ENCODE measurements around the gene RPTOR. TPM values are rescaled to one million over a fixed set of nuclear protein-coding genes. Genes with fewer than 3 reads are reported as not detected.

Gene RPTOR
- total and polyA plus RNA-seq, 4 donors, result 12.4 to 46.1 (median 29.7) TPM

- Histone ChIP-seq H3K4me3 (no peak overlapping the region), H3K27me3 (ENCODE audit: control insufficient read depth in 3 of 3, insufficient read depth in 3 of 3, low read length in 2 of 3) (no peaks in the 10 kb centered on the region), H3K9me3 (ENCODE audit: control insufficient read depth in 4 of 4, insufficient read depth in 3 of 4, low read length in 3 of 4) (peaks cover 0 to 4% (median 0%) of the 10 kb centered on the region in 4 donors), H3K36me3 (ENCODE audit: control insufficient read depth in 4 of 4, insufficient read depth in 4 of 4, low read length in 4 of 4) (peaks cover 0 to 5% (median 1%) of the 10 kb centered on the region in 4 donors), H3K9ac (ENCODE audit: insufficient read depth in 1 of 2, low read length in 2 of 2) (no peak overlapping the region), H3K27ac (ENCODE audit: low read depth in 1 of 2, low read length in 1 of 2) (no peak overlapping the region), H3K4me1 (ENCODE audit: control insufficient read depth in 5 of 5, insufficient read depth in 5 of 5, low read length in 5 of 5) (peaks cover 0 to 21% (median 0%) of the 10 kb centered on the region in 5 donors)
- 95 to 98% methylated on average over 19 of the region's 19 CpGs for WGBS, 2 donors
- no peak for TF ChIP-seq CTCF (IDR thresholded peaks at IDR 0.05; ENCODE audit: control extremely low read depth, extremely low read depth)
- no peak for DNase-seq
- ATAC-seq (ENCODE audit: insufficient read depth, low FRiP score), result no peak
These were observed 95.9 kb downstream of the RPTOR start for GRCh38 chr17:80640366-80641084.

GRCh38 chr17:80643326-80644099, 98.9 kb downstream of the RPTOR start:
- Histone ChIP-seq H3K9me3 (ENCODE audit: control insufficient read depth in 4 of 4, insufficient read depth in 3 of 4, low read length in 3 of 4) (peaks cover 0 to 4% (median 0%) of the 10 kb centered on the region in 4 donors), H3K4me3 (no peak overlapping the region), H3K27ac (ENCODE audit: low read depth in 1 of 2, low read length in 1 of 2) (no peak overlapping the region), H3K4me1 (ENCODE audit: control insufficient read depth in 5 of 5, insufficient read depth in 5 of 5, low read length in 5 of 5) (peaks cover 0 to 12% (median 0%) of the 10 kb centered on the region in 5 donors), H3K27me3 (ENCODE audit: control insufficient read depth in 3 of 3, insufficient read depth in 3 of 3, low read length in 2 of 3) (no peaks in the 10 kb centered on the region), H3K9ac (ENCODE audit: insufficient read depth in 1 of 2, low read length in 2 of 2) (no peak overlapping the region), H3K36me3 (ENCODE audit: control insufficient read depth in 4 of 4, insufficient read depth in 4 of 4, low read length in 4 of 4) (peaks cover 0 to 8% (median 1%) of the 10 kb centered on the region in 4 donors)
- TF ChIP-seq CTCF (IDR thresholded peaks at IDR 0.05; ENCODE audit: control extremely low read depth, extremely low read depth), result no peak
- ATAC-seq (ENCODE audit: insufficient read depth, low FRiP score) (no peak), DNase-seq (no peak)
- WGBS, 2 donors, result 96 to 97% methylated on average over 19 of the region's 19 CpGs

GRCh38 chr17:80644536-80644935, 99.9 kb downstream of the RPTOR start:
- no peak overlapping the region for H3K9ac ChIP-seq (ENCODE audit: insufficient read depth in 1 of 2, low read length in 2 of 2)
- peaks cover 0 to 8% (median 5%) of the 10 kb centered on the region in 5 donors for H3K4me1 ChIP-seq (ENCODE audit: control insufficient read depth in 5 of 5, insufficient read depth in 5 of 5, low read length in 5 of 5)
- H3K4me3 ChIP-seq, result no peak overlapping the region
- ATAC-seq (ENCODE audit: insufficient read depth, low FRiP score), result no peak
- H3K36me3 ChIP-seq (ENCODE audit: control insufficient read depth in 4 of 4, insufficient read depth in 4 of 4, low read length in 4 of 4), result peaks cover 0 to 8% (median 1%) of the 10 kb centered on the region in 4 donors
- no peak overlapping the region for H3K27ac ChIP-seq (ENCODE audit: low read depth in 1 of 2, low read length in 1 of 2)
- TF ChIP-seq CTCF (IDR thresholded peaks at IDR 0.05; ENCODE audit: control extremely low read depth, extremely low read depth), result no peak
- no peaks in the 10 kb centered on the region for H3K27me3 ChIP-seq (ENCODE audit: control insufficient read depth in 3 of 3, insufficient read depth in 3 of 3, low read length in 2 of 3)
- WGBS, 2 donors, result 96 to 97% methylated on average over 3 of the region's 3 CpGs
- peaks cover 0 to 4% (median 0%) of the 10 kb centered on the region in 4 donors for H3K9me3 ChIP-seq (ENCODE audit: control insufficient read depth in 4 of 4, insufficient read depth in 3 of 4, low read length in 3 of 4)
- no peak for DNase-seq

All from lung (tissue), 12 donors.